HG02981 (cell line): ENCODE data around the gene NAA80.
"Not testable (repeated sequence)": the region's sequence is repeated elsewhere in the genome, so short reads cannot be mapped to it uniquely, and the experiment has no call there.

ENCODE experiments used
- ATAC-seq: cut with Tn5 transposase; IDR thresholded peaks from one replicate; pipeline ENCODE4 v1.9.1; 2021; ENCODE audit warnings: mild to moderate bottlenecking, moderate library complexity; ENCODE audit not compliant: unreplicated experiment

NAA80 gene

GRCh38 chr3:50293079-50293801, 6.0 kb downstream of the NAA80 start:
- ATAC-seq = no peak

GRCh38 chr3:50292159-50293078, 6.8 kb downstream of the NAA80 start, which contains the start of gene IFRD2:
IFRD2 (minus strand) TSS chr3:50292429; CDS start chr3:50292274, 155 bp downstream.
- peak; percentile 95 for ATAC-seq

GRCh38 chr3:50290161-50290641, 9.0 kb downstream of the NAA80 start:
- no peak for ATAC-seq

GRCh38 chr3:50289130-50289529, 10.1 kb downstream of the NAA80 start:
- no peak for ATAC-seq

GRCh38 chr3:50288387-50289007, 10.7 kb downstream of the NAA80 start:
- no peak for ATAC-seq

- no peak for ATAC-seq
Observed at GRCh38 chr3:50287262-50287661, 11.9 kb downstream of the NAA80 start.

GRCh38 chr3:50286322-50287227, 12.6 kb downstream of the NAA80 start:
- ATAC-seq = no peak

GRCh38 chr3:50284121-50284520, 15.1 kb downstream of the NAA80 start:
- ATAC-seq = not testable (repeated sequence)

- no peak for ATAC-seq
Observed at GRCh38 chr3:50279255-50280016, 19.8 kb downstream of the NAA80 start.

- no peak for ATAC-seq
Observed at GRCh38 chr3:50278880-50279224, 20.4 kb downstream of the NAA80 start, which contains the start of gene LSMEM2. LSMEM2 (plus strand) TSS chr3:50279087; CDS start chr3:50279114, 27 bp downstream.

- no peak for ATAC-seq
Observed at GRCh38 chr3:50278123-50278879, 20.9 kb downstream of the NAA80 start.

GRCh38 chr3:50276762-50277101, 22.5 kb downstream of the NAA80 start:
- ATAC-seq = no peak

GRCh38 chr3:50275996-50276761, 23.0 kb downstream of the NAA80 start:
- no peak for ATAC-seq

- no peak for ATAC-seq
Observed at GRCh38 chr3:50275141-50275995, 23.8 kb downstream of the NAA80 start.

- no peak for ATAC-seq
Observed at GRCh38 chr3:50274371-50275104, 24.7 kb downstream of the NAA80 start.

GRCh38 chr3:50273689-50274065, 25.5 kb downstream of the NAA80 start:
- ATAC-seq = no peak
